HPDE6-E6E7 (cell line): ENCODE data around the gene RNASEH2C.
"Not testable (repeated sequence)": the region's sequence is repeated elsewhere in the genome, so short reads cannot be mapped to it uniquely, and the experiment has no call there.

Experiments
- DNase-seq: peaks from one replicate; pipeline ENCODE4 v3.0.0; 2011; ENCODE audit warnings: missing footprints; ENCODE audit errors: extremely low spot score

Gene RNASEH2C

GRCh38 chr11:65683480-65683879 lies 37.1 kb downstream of the RNASEH2C start:
- DNase-seq: not testable (repeated sequence)

GRCh38 chr11:65680192-65680743 lies 40.3 kb downstream of the RNASEH2C start:
- DNase-seq: no peak

- no peak for DNase-seq
Measured at GRCh38 chr11:65672982-65673381, 47.6 kb downstream of the RNASEH2C start.

GRCh38 chr11:65672180-65672860 lies 48.3 kb downstream of the RNASEH2C start:
- no peak for DNase-seq
